HG03469 (cell line): ENCODE measurements around the gene VPS13D.

ENCODE experiments used
- ATAC-seq: cut with Tn5 transposase; IDR thresholded peaks from one replicate; pipeline ENCODE4 v1.9.1; 2021; ENCODE audit warnings: mild to moderate bottlenecking, moderate library complexity, moderate number of reproducible peaks; ENCODE audit not compliant: unreplicated experiment

VPS13D gene

DNA sequence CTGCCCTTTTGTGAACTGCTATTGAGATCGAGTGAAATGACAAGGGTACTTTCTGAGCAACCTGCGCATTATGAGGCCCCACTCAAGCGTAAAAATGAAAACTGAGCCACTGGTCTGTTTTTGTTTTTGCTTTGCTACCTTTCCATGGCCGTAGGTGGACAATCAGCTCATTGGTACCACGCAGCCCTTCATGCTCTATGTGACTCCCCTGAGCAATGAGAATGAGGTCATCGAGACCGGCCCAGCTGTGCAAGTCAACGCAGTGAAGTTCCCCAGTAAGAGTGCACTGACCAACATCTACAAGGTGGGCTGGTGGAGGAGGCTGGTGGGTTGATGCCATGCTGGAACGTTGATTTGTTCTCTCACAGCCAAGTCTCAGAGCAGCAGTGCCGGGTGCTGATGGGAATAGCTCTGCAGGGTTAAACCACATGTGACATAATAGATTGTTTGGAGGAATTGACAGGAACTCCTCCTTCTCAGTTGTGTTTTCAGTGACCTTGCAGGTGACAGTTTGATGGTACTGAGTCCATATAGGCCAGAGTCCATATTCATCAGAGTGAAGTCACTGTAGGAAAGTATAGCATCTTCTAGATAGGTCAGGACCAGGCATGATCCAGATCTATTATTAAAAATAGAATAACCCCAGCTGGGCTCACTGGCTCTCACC lies 170.3 kb downstream of the VPS13D start:
- no peak for ATAC-seq

- no peak for ATAC-seq
Observed at GRCh38 chr1:12402159-12402673, 172.4 kb downstream of the VPS13D start.

GRCh38 chr1:12402842-12403241 lies 173.0 kb downstream of the VPS13D start:
- no peak for ATAC-seq

DNA sequence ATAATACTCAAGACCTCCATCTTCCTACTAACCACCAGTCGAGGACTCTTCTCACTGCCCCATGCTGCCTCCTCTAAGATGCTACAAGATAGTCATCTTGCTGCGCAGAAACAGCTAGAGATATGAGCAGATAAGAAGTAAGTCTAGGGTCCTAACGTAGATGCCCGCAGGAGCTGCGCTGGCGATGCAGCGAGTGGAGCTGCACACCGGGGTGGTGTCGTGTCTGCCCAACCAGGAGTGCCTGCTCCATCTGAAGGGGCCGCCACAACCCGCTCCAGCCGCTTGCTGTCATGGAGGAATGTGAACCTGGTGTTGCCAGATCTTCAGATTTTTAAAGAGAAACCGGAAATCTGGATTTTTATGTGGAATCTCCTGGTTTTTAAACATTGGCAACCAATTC lies 175.1 kb downstream of the VPS13D start:
- ATAC-seq, result no peak

GRCh38 chr1:12405325-12406210 lies 175.7 kb downstream of the VPS13D start:
- no peak for ATAC-seq

DNA sequence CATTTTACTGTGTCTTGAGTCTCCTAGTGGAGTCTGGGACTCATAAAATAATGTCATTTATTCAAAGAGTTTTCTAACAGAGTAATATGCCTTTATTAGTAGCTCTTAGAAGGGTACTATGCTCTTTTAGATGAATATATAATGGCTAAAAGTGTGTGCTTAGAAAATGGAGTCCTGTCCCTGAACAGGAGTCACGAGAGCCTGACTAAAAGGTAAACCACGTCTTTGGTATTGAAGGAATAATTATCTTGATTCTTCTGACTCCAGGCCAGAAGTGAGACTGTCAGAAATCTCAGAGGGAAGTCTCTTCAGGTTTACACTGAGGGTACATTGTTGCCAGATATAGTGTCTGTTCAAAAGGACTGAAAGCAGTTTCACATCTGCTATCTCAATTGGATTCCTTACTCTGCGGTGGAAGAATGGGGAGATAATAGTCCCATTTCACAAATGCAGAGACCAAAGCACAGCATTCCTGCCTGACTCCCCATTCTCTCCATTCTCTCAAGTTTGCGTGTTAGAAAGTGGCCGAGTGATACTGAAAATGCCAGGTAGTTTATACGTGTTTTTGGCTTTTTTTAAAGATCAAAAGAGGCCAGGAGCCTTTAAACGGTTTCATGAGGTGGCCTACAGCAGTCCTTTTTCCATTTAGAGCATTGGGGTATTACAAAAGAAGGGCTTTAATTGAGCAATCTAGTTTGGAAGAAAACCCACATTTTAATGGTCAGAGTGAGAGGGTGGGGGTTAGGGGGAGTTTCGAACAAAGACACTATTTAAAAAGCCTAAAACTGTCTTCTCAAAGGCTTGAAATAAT lies 176.6 kb downstream of the VPS13D start:
- no peak for ATAC-seq

DNA sequence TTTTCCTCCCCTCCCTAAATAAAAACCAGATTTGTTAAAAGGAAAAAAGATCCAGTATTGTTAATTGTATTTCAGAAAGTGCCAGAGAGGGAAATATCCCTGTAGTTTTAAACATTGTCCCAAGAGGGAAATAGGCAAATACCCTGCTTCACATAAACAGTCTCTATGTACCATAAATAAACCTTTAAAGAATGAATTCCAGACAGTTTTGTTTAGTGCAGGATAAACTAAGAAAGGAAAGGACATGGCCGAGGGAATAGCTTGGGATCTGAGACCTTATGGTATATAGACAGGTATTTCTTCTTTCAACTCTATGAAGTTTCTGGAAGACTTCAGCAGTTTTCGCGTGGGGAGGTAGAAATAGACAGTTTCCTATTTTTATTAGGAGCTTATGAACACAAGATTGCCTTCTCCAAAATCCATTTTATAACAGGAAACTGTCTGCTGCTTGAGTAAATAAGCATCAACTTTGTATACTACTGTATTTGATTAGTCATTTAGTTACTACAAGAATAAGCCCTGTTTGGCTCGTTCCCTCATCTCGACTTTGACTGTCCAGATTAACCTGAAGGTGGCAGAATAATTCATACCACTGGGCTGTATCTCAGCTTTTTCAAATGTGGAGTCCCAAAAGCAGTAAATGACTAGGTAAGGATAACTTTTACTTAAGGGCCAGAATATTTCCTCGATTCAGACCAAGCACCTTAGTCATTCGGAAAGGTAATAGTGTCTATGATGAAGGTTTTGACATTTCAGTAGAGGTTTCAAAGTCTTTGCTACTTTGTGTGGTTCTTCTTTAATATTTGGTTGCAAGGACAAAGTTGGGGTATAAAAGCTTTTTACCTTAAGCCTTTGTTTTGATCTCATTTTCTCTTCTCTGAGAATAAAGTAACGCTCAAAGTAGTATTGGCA lies 177.5 kb downstream of the VPS13D start:
- no peak for ATAC-seq

DNA sequence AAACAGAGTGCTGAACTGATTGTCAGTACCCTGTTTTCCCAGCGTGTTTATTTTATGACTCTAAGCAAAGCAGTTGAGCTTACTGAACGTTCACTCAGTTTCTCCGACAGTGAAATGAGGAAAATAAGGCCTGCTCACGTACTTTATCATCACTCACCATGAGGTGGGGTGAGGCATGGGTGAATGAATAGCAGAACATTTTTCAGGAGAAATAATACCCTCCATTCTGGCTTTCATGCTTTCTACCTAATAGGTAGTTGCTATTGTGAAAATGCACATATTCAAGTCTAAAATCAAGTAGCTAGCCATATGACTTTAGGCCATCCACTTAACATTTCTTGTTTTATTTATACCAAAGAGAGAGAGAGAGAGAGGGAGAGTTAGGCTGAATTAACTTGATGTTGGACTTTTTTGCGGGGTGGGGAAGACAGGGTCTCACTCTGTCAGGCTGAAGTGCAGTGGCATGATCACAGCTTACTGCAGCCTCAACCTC lies 178.2 kb downstream of the VPS13D start:
- no peak for ATAC-seq

DNA sequence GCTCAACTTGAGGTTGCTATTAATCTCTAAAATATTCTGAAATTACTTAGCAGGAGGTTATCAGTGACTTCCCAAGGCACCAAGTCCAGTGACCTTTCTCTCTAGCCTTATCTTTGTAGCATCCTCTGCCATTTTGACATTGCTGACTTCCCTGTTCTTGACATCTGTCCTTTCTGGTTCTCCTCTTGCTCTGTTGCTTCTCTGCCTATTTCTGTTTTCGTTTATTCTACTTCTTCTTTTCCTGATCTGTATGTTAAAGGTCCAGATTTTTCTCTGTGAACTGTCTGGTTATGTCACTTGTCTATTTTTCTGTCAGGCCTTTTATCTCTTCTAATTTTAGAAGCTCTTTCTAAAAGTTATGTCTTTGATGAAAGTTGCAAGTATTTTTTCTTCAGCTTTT lies 178.8 kb downstream of the VPS13D start:
- no peak for ATAC-seq

GRCh38 chr1:12409681-12410080 lies 179.9 kb downstream of the VPS13D start:
- ATAC-seq, result no peak

DNA sequence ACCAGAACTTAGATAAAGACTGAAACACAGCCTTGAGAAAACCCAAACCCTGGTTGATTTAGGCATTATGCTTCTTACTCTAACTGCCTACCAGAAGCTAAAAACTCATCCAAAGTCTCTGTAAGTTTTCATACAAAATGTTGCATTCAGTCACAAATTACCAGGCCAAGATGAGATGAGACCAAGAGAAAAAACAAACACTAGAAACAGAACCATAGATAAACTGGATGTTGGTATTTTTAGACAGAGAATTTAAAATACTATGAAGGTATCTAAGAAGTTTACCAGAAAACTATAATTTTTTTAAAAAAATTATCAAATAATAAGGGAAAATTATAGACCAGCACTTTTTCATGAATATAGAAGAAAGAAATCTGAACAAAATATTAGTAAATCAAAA lies 180.5 kb downstream of the VPS13D start:
- no peak for ATAC-seq

DNA sequence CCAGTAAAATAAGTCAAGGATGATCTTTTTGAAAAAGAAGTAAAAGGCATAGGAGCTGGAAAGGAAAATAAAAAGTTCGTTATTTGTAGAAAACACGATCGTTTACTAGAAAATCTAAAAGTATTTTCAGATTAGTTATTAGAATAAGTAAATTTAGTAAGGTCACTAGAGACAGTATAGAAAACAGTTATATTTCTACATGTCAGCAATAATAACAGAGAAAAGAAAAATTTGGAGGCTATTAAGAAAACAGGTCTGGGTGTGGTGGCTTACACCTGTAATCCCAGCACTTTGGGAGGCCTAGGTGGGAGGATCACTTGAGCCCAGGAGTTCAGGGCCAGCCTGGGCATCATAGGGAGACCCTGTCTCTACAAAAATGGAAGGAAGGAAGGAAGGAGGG lies 181.3 kb downstream of the VPS13D start:
- ATAC-seq, result no peak

DNA sequence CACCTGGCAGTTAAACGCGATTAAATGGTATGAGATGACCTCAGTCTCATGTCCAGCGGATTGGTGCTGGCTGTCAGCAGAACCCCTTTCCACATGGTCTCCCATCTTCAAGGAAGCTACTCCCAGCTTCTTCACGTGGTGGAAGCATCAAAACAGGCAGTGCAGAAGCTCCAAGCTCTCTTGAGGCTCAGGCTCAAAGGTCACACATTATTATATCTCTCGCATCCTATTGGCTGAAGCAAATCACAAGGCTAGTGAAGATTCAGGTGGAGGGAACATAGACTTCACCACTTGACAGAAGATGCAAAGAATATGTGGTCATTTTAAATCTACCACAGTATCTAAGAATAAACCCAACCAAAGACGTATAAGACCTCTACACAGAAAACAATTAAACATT lies 181.9 kb downstream of the VPS13D start:
- no peak for ATAC-seq

- ATAC-seq, result no peak
Observed at GRCh38 chr1:12412439-12412838, 182.6 kb downstream of the VPS13D start.

GRCh38 chr1:12413664-12414410 lies 184.0 kb downstream of the VPS13D start:
- no peak for ATAC-seq

- ATAC-seq, result no peak
Observed at GRCh38 chr1:12414444-12415018, 184.7 kb downstream of the VPS13D start.

DNA sequence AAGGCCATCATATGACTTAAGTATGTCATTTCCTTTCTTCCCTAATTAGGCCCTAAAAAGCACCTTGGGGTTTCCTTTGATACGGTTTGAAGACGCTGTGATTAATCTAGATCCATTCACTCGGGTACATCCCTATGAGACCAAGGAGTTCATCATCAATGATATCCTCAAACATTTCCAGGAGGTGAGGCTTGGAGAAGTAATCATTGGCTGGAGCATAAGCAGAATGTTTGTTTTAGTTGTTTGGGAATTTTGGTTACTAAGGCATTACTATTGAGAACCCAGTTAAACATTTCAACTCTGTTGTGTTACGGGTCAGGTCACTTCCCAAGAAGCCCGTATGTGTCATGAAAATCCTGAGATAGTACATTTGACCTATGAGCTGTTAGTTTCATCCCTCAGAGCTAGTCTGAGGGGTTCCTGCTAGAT lies 185.2 kb downstream of the VPS13D start:
- no peak for ATAC-seq

GRCh38 chr1:12416101-12416500 lies 186.3 kb downstream of the VPS13D start:
- no peak for ATAC-seq

DNA sequence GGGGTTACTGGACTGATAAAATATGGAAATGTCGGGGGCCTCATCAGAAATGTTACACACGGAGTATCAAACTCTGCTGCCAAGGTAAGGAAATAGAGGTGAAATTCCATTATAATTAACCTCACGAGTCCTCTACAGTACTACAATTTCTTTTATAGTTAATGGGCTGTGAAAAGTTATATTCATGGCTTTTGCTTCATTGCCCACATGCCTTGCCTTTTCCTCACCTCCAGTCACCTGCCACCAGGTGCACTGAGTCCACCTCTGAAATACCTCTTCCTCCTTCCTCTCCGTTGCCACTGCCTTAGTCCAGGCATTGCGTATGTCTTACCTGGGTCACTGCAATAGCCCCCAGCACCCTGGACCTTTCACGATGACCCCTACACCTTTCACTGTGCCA lies 186.9 kb downstream of the VPS13D start:
- no peak for ATAC-seq
